NCI-H2171 (cell line): ENCODE data around the gene CHN2.

Experiments used
- DNase-seq: peaks from one replicate; lab custom pipeline; 2025; lab: John Stamatoyannopoulos, UW

Gene CHN2

DNA sequence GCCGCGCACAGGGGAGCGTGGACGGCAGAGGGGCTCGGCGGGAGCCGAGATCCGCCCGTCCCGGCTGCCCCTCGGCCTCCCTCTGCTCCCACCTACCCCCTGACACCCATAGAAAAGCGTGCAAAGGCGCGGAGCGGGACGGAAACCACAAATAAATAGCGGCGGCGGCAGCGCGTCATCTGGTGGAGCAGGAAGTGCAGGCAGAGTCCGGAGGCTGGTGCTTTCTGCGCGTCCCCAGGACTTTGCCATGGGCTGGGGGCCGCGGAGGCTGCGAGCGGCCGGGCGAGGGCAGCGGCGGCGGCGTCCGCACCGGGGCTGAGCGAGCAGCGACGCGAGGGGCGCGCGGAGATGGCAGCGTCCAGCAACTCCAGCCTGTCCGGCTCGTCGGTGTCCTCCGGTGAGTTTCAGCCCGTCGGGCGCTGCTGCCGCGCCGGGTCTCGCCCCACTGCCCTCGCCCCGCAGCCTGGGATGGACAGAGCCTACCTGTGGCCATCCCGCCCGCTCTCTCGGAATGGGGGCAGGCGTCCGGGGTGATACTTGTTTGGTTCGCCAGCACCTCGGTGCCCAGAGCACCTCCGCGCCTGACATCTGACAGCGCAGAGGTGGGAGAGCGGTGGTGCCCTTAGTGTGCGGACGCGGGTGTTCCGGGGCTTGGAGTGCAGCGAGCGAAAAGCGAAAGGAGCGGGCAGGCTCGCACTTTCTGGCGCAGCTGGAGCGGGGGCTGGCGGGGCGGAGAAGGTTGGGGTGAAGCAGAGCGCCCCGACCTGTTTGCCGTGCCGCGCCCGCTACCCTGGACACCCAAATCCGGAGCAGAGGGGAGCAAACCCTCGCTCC lies at the start of gene CHN2:
Gene CHN2 (plus strand): TSS at position 182 of the 834 bp plus-strand sequence.
- peak; percentile 13 for DNase-seq

DNA sequence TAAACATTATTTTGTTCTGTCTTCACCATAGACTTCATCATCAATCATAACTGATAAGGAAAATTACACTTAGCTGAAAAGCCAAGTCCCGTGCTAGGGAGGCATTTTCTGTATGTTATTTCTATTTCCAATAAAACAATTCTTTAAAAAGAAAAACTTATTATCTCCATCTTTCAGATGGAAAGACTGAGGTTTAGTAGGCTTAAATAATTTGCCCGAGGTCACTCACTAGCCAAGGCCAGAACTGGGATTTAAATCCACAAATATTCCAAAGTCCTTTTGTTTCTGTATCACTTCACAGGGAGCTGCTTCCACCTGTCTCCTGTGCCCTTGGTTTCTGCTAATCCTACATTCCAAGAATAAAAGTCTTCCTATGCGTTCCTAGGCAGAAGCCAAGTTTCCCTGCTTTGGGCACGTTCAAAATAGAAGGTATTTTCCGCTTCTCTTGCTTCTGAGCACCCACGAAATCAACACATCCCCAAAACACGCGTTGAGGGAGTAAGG lies 49.0 kb upstream of the CHN2 start:
- no peak for DNase-seq

DNA sequence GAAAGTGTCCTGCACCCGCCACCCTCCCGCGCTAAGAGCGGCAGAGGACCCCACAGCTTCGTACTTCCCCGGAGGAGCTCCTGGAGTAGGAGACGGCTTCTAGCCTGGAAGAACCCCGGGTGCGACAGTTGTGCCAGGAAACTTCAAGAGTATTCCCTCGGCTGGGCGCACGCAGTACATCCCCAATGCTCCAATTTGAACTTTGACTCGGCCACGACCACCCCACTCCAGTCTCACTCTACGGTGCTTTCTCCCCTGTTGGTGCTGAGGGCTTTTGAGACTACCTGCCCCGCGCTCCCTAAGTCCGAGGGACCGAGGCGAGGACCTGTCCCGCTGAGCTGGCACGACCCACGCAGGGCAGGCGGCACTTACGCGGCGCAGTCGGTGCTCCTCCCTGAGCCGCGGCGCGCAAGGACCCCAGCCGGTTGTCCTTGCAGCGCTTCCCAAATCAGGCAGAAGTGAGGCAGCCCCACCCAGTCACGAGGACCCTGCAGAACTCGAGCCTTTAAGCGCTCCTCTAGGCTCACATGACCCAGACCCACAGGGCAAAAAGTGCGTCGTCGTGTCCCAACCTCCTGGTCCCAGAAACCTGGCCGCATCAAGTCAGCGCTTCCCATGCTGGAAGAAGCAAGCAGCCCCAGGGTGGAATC lies 48.4 kb upstream of the CHN2 start, which contains the start of gene CPVL:
Gene CPVL (minus strand): TSS at position 481 of the 650 bp plus-strand sequence. CDS start 25,476 bp downstream, outside the sequence.
- DNase-seq, result peak; percentile 74

DNA sequence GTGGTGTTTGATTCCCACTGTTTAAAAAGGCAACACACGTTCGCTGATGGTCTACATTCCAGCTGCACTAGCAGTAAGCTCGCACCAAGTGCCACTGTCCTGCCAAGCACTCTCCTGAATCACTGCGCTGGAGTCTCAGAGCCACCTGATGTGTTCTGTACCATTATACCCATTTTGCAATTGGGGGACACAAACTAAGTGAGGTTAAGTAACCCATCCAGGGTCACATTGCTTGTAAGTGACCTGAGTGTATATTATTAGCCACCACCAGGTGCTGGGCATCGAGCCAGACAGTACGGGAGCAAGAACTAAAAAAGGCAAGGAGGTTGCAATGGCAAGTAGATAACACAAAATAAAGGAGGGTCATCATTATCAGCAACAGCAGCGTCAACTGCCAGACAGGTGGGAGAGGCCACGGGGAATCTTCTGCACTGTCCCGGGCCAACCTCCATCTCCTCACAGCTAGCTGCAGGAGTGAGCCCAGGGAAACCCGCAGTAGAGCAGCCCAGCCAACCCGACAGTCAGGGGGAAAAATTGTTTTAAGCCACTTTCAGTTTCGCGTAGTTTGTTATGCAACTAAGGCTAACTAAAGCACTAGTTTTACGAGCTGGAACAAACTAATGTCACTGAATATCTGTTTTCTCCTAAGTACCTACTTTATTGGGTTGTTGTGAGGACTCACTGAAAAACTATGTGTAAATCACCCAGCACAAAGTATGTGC lies 47.5 kb upstream of the CHN2 start:
- no peak for DNase-seq

DNA sequence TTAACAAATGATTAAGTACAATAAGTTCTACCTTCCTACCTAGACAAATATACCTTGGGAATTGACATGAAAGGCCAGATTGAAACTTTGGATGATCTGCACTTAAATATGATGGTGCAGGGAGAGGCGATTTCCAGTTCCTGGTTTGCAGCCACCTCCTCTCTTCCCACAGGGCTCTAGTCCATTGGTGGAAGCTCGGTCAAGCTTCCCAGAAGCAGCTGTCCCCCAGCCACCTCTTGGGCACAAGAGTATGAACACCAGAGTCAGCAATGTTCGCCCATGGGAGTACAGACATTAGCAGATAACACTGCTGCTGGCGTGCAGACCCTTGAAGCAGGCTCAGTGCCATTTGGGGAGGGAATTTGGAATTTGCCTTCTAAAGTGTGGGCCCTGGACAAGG lies 46.8 kb upstream of the CHN2 start:
- DNase-seq, result no peak

DNA sequence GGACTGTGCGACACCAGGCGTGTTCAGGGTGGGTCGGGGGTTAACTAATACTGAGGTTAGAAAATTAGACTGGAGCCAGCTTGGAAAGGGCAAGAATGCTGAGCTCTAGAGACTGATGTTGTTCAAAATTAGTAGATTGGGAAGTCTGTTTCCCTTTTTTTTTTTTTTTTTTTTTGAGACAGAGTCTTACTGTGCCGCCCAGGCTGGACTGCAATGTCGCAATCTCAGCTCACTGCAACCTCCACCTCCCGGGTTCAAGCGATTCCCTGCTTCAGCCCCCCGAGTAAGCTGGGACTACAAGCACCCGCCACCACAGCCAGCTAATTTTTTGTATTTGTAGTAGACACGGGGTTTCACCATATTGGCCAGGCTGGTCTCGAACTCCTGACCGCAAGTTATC lies 45.5 kb upstream of the CHN2 start:
- DNase-seq, result no peak

DNA sequence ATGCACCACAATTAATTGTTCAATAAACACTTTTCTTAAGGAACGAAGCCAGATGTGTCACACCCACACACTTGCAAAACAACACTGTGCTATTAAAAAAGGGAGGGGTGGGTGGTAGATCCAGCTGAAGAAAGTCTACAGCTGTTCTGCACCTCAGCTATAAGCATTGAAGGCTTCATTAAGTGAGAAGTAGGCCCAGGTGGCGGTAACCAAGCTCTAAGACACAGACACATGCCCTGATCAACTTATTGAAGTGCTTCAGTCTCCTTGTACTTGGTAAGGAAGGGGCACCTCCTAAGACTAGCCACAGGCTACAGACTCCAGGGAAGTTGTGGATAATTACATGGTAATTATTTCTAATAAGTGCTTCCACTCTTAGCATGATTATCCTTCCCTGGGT lies 43.7 kb upstream of the CHN2 start:
- DNase-seq, result no peak

DNA sequence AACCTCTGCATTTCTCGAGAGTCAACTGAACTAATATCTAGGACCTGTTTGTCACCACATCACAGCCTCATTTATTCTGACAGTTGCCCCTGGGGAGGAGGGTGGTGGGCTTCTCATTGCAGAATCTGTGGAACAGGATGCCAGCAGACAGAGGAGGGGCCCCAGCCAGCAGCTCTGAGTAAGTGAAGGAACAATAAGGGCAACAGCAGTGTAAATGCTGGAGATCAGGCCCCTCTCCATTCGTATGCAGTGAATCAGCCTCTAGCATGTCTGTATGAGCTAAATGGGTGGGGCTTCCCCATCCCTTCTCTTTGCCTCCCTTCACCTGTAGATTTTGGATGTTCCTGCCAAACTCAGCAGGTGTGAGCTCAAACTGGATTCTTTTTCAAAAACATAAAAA lies 40.5 kb upstream of the CHN2 start:
- no peak for DNase-seq

DNA sequence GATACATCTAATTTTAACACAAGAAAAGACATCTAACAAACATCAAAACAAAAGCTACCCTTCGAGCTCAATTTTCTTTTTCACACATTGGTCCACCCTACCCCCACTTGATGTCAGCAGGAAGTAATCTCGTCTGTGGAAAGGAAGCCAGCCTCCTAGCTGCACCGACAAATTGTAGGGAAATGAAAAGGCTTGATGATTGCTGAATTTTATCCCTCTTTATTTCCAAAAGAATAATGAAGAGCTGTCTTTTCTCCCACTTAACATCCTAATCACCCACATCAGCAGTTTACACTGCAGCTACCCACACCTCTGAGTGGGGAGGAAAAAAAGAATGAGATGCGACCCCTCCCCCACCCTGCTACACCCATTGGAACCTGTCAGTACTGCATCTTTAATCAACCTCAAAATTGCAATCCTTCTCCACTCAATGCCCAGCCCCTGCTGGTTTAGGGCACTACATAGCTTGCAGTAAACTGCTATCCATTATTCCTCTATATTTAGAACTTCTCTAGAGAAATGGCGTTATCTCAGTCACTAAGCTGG lies 37.6 kb upstream of the CHN2 start:
- no peak for DNase-seq

DNA sequence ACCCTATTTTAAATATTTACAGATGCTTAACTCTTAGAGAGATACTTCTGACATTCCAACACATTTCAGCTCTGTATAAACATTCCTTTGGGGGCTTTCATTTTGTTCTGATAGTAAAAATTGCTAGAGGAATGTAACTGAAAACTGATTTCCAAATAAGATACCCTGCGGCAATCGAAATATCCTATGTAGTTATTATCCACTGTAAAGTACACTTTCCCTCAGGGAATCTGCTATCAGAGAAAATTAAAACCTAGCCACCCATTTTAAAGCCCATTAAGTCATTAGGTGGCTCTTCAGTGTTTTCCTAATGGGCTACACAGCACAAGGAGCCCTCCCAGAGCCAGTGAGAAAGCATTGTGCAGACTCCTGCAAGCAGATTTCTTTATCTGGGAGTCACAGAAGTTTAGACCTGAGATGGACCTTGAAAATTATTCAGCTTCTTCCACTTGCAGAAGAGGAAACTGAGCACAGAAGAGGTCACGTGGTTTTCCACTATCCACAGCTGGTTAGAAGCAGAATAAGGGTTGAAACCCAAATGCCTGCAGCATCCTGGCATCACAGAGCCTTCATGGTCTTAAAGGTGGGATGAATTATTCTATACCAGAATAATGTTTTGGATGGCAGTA lies 35.7 kb upstream of the CHN2 start:
- no peak for DNase-seq

DNA sequence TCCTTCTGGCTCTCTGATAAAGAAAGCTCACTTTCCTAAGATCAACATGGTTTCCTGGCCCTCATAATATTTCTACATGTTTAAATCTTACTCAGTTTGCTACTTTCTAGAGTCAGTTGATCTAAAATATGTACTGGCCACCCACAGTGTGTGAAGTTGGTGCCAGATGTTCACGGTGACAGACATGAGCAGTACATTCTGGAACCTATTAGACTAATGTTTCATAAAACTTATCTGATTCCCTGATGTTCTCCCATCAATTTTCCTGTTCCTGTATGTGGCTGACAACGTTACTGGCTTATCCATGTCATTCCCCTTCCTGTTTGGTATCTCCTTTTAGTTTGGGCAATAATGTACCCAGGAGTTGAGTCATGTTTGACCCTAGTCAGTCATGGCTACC lies 34.5 kb upstream of the CHN2 start:
- no peak for DNase-seq

DNA sequence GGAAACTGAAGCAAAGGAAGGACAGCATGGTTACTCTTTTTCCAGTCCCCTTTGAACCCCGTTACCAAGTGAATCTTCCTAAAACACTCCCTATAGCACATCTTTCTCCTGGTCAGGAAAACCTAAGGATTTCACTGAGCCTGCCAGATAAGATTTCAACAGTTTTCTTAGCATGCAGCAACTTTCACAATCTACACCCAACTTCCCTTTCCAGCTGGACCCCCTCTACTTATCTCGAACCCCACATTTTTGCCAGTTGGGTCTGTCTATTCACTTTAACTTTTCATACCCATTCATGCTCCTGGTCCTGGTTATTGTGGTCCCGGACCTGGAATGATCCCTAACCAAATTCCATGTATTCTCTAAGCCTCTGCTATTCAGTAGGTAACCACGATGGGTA lies 33.3 kb upstream of the CHN2 start:
- DNase-seq, result no peak

DNA sequence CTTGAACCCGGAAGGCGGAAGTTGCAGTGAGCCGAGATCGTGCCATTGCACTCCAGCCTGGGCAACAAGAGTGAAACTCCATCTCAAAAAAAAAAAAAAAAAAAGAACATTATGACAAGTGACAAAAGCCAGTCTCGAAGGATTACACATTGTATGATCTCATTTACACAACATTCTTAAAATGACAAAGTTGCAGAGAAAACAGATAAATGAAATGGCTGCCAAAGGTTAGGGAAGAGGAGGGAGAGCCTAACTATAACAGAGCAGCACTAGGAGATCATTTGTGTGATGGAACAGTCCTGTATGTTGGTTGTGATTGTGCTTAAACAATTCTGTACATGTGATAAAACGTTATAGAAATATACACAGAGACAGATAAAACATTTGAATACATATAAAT lies 32.0 kb upstream of the CHN2 start:
- DNase-seq, result no peak

DNA sequence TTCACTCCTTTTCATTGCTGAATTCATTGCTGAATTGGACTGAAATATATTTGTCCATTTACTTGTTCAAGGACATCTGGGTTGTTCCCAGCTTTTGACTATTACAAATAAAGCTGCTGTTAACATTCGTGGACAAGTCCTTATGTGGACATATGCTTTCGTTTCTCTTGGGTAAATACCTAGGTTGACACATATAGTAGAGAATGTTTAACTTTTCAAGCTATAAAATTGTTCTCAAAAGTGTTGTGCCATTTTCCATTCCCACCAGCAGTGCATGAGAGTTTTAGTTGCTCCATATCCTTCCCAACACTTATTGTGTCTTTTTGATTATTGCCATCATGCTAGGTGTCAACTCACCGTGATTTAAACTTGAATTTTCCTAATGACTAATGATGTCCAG lies 30.7 kb upstream of the CHN2 start:
- DNase-seq, result no peak

DNA sequence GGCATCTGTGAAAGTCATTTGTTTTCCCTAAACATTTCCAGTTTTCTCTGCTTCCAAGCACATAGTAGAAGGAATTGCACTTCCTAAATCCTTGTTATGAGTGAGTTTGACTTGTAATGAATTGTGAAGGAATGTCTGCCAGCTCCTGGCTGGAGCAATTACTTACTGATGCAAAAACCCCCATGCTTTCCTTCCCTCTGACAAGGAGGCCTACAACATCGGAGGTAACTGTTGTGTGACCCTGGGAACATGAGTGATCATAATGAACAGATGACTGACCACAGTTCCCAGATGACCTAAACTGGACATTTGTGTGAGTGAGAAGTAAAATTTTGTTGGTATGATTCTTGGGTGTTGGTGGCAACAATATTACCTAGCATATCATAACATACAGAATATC lies 26.9 kb upstream of the CHN2 start:
- no peak for DNase-seq

DNA sequence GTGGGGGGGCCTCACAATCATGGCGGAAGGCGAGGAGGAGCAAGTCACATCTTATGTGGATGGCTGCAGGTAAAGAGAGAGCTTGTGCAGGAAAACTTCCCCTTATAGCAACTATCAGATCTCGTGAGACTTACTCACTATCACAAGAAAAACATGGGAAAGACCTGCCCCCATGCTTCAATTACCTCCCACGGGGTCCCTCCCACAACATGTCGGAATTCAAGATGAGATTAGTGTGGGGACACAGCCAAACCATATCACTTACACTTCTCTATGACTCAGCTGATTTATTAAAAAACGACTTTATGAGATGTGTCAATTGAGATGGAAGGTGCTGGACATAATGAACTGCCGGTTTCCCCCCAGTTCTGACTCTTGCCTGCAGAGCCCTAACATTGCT lies 23.8 kb upstream of the CHN2 start:
- no peak for DNase-seq

DNA sequence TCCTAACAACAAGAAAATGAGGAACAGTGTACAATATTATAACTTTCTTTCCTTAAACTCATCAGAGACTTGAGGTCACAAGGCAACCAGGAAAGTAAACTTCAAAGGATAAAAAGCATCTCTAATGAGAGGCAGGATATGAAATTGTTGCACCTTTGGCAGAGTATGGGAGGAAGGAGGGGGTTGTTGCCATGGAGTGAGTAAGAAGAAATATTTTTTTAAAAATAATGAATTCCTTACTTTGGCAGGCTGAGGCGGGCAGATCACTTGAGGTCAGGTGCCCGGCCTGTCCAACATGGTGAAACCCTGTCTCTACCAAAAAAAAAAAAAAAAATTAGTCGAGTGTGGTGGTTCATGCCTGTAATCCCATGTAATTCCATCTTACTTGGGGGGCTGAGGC lies 21.1 kb upstream of the CHN2 start:
- DNase-seq, result no peak

DNA sequence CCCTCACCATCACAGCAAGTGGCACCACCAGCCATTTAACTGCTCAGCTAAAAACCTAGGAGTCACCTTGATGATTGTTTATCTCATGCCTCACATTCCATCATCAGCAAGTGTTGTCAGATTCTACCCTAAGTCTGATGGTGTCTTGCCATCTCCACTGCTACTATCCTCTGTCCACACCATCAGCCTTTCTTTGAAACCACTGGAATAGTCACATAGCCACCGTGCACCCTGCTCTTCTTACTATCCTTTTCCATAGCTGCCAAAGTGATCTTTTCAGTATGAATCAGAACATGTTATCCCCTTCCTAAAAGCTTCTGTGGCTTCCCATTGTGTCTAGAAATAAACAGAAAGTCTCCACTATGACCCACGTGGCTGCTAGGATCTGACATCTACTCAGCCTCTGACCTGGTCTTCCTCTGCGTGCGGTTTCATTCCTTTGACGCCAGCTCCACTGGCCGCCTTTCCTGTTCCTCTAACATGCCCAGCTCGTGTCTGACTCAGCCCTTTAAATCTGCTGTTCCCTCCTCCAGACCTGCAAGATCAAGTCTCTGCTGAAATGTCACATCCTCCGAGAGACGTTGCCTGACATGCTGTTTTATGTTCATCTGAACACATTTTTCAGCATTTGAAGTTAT lies 16.5 kb upstream of the CHN2 start:
- no peak for DNase-seq

DNA sequence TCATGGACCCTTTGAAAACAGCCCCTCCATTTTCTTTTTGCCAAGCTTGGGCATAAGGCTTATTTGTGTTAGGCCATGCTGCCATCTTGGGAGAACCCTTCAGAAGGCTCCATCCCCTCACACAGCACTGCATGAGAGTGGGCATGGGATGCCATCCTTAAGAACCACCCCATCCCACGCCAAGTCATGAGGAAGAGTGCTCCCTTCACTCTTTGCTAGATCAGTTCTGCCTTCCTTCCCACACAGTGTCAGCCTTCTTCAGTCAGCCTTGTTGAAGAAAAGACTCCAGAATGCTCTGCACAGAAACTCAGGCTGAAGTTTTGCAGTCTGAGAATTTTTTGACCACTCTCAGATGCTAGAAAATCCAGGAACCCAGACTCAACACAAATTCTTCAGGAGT lies 15.5 kb upstream of the CHN2 start:
- no peak for DNase-seq

DNA sequence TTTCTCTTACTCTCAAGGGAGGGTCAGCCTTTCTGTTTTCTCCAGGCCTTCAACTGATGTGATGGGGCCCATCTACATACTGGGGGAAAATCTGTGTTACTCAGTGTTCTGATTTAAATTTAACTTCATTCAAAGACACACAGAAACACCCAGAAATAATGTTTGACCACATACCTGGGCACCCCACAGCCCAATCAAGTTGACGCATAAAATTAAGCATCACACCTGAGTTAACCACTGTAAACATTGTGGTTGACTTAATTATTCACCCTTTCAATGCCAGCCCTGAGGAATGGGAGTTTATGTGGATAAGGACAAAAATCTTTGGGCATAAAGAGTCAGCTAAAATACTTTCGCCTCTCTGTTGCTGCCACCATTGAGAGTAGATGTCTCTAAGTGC lies 10.0 kb upstream of the CHN2 start:
- no peak for DNase-seq

DNA sequence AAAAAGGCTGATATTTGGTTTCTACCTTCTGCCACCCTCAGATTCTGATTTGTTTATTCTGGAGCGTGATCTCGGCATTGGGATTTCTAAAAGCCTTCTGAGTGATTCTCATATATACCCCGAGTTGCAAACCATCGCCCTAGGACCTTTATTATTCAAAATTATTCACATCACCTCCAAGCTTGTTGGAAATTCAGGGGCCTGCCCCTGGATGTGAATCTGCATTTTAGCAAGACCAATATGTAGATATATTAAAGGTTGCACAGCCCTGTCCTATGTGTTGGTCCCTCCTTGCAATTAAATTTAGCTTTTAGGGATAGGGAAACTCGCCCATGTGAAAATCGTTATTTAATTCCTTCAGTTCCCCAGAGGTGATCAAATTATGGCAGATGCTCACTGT lies 9.0 kb upstream of the CHN2 start:
- DNase-seq, result peak; percentile 15
